Esophagus muscularis mucosa (tissue), 4 donors: ENCODE measurements around the gene DHDDS. TPM values are rescaled to one million over a fixed set of nuclear protein-coding genes. Genes with fewer than 3 reads are reported as not detected.

Source experiments
- DNase-seq: peaks from one replicate; pipeline ENCODE4 v3.0.0-alpha.2; 2017; ENCODE audit errors: extremely low spot score
- H3K27ac ChIP-seq, 4 donors: fragments of 200-600 bp; sonication (generic); replicated peaks in 1 of 4; 1 replicate in 3 of 4; 2 replicates in 1 of 4; pipeline ENCODE4 v1.5.1; 2016 to 2019; ENCODE audit warnings: mild to moderate bottlenecking in 1 of 4
- H3K27me3 ChIP-seq, 4 donors: fragments of 200-600 bp; sonication (generic); one replicate each; pipeline versions ENCODE4 v1.5.1 to v1.6.0; 2016 to 2019
- H3K36me3 ChIP-seq, 4 donors: fragments of 200-600 bp; sonication (generic); one replicate each; pipeline ENCODE4 v1.5.1; 2016 to 2019
- H3K4me1 ChIP-seq, 4 donors: fragments of 200-600 bp; sonication (generic); one replicate each; pipeline ENCODE4 v1.5.1; 2016 to 2019
- H3K4me3 ChIP-seq, 4 donors: fragments of 200-600 bp; sonication (generic); 1 replicate in 2 of 4; 2 replicates in 2 of 4; pipeline ENCODE4 v1.5.1; 2016 to 2019; ENCODE audit warnings: mild to moderate bottlenecking in 4 of 4, moderate library complexity in 1 of 4
- H3K9me3 ChIP-seq, 4 donors: fragments of 200-600 bp; sonication (generic); 1 replicate in 3 of 4; 2 replicates in 1 of 4; pipeline ENCODE4 v1.5.1; 2016 to 2019
- CTCF ChIP-seq, 3 experiments: fragments of 200-600 bp in 2 of 3; fragments of 450-650 bp in 1 of 3; sonication (generic) in 2 of 3; IDR thresholded peaks; one replicate each; pipeline ENCODE4 v1.5.1; 2017 to 2019; ENCODE audit warnings: antibody characterized with exemption in 3 of 3, mild to moderate bottlenecking in 2 of 3, moderate library complexity in 1 of 3
- EP300 ChIP-seq: sonication (generic); formaldehyde crosslinking; IDR thresholded peaks from one replicate; pipeline ENCODE4 v1.6.1; 2017; ENCODE audit warnings: antibody characterized with exemption
- POLR2A ChIP-seq: fragments of 450-650 bp; IDR thresholded peaks from one replicate; pipeline ENCODE4 v1.6.1; 2017; ENCODE audit warnings: antibody characterized with exemption, moderate library complexity, mild to moderate bottlenecking, low read depth
- POLR2AphosphoS5 ChIP-seq, 2 donors: sonication (generic); formaldehyde crosslinking; IDR thresholded peaks; one replicate each; pipeline ENCODE4 v1.6.1; 2017; ENCODE audit warnings: antibody characterized with exemption in 2 of 2
- WGBS: methylation state at CpG from one replicate; pipeline ENCODE4 v1.1.5; 2018; 5-methylcytosine and 5-hydroxymethylcytosine counted together
- intact Hi-C: fragments of 100-400 bp; cut with DNase I; formaldehyde crosslinking; loops from one replicate; pipeline ENCODE4 v1.15.1; 2023
- total RNA-seq, 4 donors: library from RNA; depleted of rRNA; stranded (reverse); fragments of >200 nt; gene quantifications; one replicate each; pipeline versions ENCODE4 v1.1.0 to v1.2.1, GENCODE V29; 2016

Gene DHDDS
- total RNA-seq, 4 donors from 2014 or later: 28.7 to 38.9 (median 30.4) TPM

GRCh38 chr1:26403656-26404055, 28.5 kb upstream of the DHDDS start:
- no peak overlapping the region for H3K4me3 ChIP-seq
- peaks cover 0 to 23% (median 0%) of the 10 kb centered on the region in 4 donors for H3K27me3 ChIP-seq
- intact Hi-C loops: no loop called here
- DNase-seq: no peak
- no peaks in the 10 kb centered on the region for H3K9me3 ChIP-seq
- H3K36me3 ChIP-seq: no peaks in the 10 kb centered on the region
- TF ChIP-seq EP300 (no peak), CTCF (IDR thresholded peaks at IDR 0.05) (no peak), POLR2AphosphoS5 (IDR thresholded peaks at IDR 0.05) (no peak), POLR2A (no peak)
- WGBS: 25% methylated on average over 4 of the region's 4 CpGs
- H3K27ac ChIP-seq: no peak overlapping the region
- peaks cover 0 to under 1% (median 0%) of the 10 kb centered on the region in 4 donors for H3K4me1 ChIP-seq

GRCh38 chr1:26404641-26405040, 27.5 kb upstream of the DHDDS start:
- H3K9me3 ChIP-seq: no peaks in the 10 kb centered on the region
- no peak for DNase-seq
- H3K27ac ChIP-seq: no peak overlapping the region
- no peak for TF ChIP-seq EP300
- no peak for TF ChIP-seq CTCF (IDR thresholded peaks at IDR 0.05)
- TF ChIP-seq POLR2AphosphoS5 (IDR thresholded peaks at IDR 0.05): no peak
- TF ChIP-seq POLR2A: no peak
- WGBS: 89% methylated on average over 2 of the region's 2 CpGs
- intact Hi-C loops: no loop called here
- H3K4me3 ChIP-seq: no peak overlapping the region
- H3K4me1 ChIP-seq: peaks cover 0 to 8% (median 1%) of the 10 kb centered on the region in 4 donors
- H3K27me3 ChIP-seq: peaks cover 0 to 32% (median 6%) of the 10 kb centered on the region in 4 donors
- no peaks in the 10 kb centered on the region for H3K36me3 ChIP-seq

- no peak for DNase-seq
- intact Hi-C loops: no loop called here
- Histone ChIP-seq H3K36me3 (no peaks in the 10 kb centered on the region), H3K4me1 (peaks cover 0 to 8% (median 1%) of the 10 kb centered on the region in 4 donors), H3K9me3 (no peaks in the 10 kb centered on the region), H3K27me3 (peaks cover 0 to 39% (median 12%) of the 10 kb centered on the region in 4 donors), H3K4me3 (no peak overlapping the region), H3K27ac (no peak overlapping the region)
- TF ChIP-seq EP300 (no peak), POLR2AphosphoS5 (IDR thresholded peaks at IDR 0.05) (no peak), CTCF (IDR thresholded peaks at IDR 0.05) (no peak), POLR2A (no peak)
- WGBS: 77% methylated on average over 7 of the region's 7 CpGs
Observed at GRCh38 chr1:26405281-26405915, 26.7 kb upstream of the DHDDS start.

GRCh38 chr1:26408604-26409003, 23.5 kb upstream of the DHDDS start:
- Histone ChIP-seq H3K4me3 (no peak overlapping the region), H3K27ac (no peak overlapping the region), H3K27me3 (peaks cover 11 to 52% (median 39%) of the 10 kb centered on the region in 4 donors), H3K36me3 (no peaks in the 10 kb centered on the region), H3K9me3 (no peaks in the 10 kb centered on the region), H3K4me1 (peaks cover 0 to 8% (median 1%) of the 10 kb centered on the region in 4 donors)
- TF ChIP-seq POLR2AphosphoS5 (IDR thresholded peaks at IDR 0.05) (peak in 1 of 2 donors; percentile 52), POLR2A (no peak)
- DNase-seq: no peak
- intact Hi-C loops: no loop called here
- 14% methylated on average over 12 of the region's 12 CpGs for WGBS

- H3K4me3 ChIP-seq: no peak overlapping the region
- TF ChIP-seq EP300 (no peak), CTCF (IDR thresholded peaks at IDR 0.05) (no peak), POLR2AphosphoS5 (IDR thresholded peaks at IDR 0.05) (no peak), POLR2A (no peak)
- no peaks in the 10 kb centered on the region for H3K9me3 ChIP-seq
- H3K27me3 ChIP-seq: peaks cover 11 to 55% (median 42%) of the 10 kb centered on the region in 4 donors
- WGBS: 7% methylated on average over 15 of the region's 16 CpGs
- H3K36me3 ChIP-seq: no peaks in the 10 kb centered on the region
- H3K4me1 ChIP-seq: peaks cover 0 to 8% (median 1%) of the 10 kb centered on the region in 4 donors
- no peak for DNase-seq
- intact Hi-C loops: no loop called here
- H3K27ac ChIP-seq: no peak overlapping the region
Observed at GRCh38 chr1:26409191-26409807, 22.8 kb upstream of the DHDDS start.
